NCI-H2171 treated with DMSO at 0.1 percent for 48 hours (cell line): ENCODE results near the gene ARHGAP33.
"Not testable (repeated sequence)": the region's sequence is repeated elsewhere in the genome, so short reads cannot be mapped to it uniquely, and the experiment has no call there.

Source experiments
- DNase-seq: peaks from one replicate; lab custom pipeline; 2025; lab: John Stamatoyannopoulos, UW

ARHGAP33 gene

GRCh38 chr19:35780717-35781116 is 5.4 kb downstream of the ARHGAP33 start:
- DNase-seq: no peak

- DNase-seq: no peak
Observed at GRCh38 chr19:35781650-35782049, 6.3 kb downstream of the ARHGAP33 start.

DNA sequence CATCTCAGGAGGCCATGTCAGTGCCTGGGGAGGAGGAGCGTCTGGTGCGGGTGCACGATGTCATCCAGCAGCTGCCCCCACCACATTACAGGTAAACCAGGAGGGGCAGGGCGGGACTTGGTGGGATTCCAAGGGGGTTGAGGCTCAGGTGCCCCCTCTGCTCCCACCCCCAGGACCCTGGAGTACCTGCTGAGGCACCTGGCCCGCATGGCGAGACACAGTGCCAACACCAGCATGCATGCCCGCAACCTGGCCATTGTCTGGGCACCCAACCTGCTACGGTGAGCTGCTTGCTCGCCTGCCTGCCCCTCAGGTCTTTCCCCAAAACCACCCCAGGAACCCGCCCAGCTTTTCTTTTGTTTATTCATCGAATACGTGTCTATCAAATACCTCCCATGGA is 7.2 kb downstream of the ARHGAP33 start:
- DNase-seq: no peak

GRCh38 chr19:35783469-35784434 is 8.4 kb downstream of the ARHGAP33 start:
- no peak for DNase-seq

- no peak for DNase-seq
Observed at GRCh38 chr19:35784503-35785338, 9.4 kb downstream of the ARHGAP33 start.

DNA sequence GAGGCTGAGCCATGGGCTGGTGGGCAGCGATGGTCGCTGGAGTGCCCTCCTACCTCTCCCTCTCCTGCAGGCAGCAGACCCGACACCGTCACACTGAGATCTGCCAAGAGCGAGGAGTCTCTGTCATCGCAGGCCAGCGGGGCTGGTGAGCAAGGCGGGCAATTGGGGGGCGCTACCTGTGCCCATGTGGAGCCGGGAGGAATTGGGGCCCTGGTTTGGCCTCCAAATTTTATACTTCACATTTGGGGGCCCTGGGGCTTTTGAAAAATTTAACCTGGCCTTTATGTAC is 9.9 kb downstream of the ARHGAP33 start:
- DNase-seq: no peak

- DNase-seq: peak; percentile 72
Observed at GRCh38 chr19:35786299-35787160, 11.2 kb downstream of the ARHGAP33 start.

GRCh38 chr19:35787227-35787799 is 11.9 kb downstream of the ARHGAP33 start:
- DNase-seq: no peak

- no peak for DNase-seq
Observed at GRCh38 chr19:35788205-35788960, 13.0 kb downstream of the ARHGAP33 start.

GRCh38 chr19:35789195-35789977 is 14.0 kb downstream of the ARHGAP33 start:
- no peak for DNase-seq

GRCh38 chr19:35789978-35790944 is 14.9 kb downstream of the ARHGAP33 start:
- no peak for DNase-seq

GRCh38 chr19:35790981-35791813 is 15.8 kb downstream of the ARHGAP33 start:
- DNase-seq: no peak

DNA sequence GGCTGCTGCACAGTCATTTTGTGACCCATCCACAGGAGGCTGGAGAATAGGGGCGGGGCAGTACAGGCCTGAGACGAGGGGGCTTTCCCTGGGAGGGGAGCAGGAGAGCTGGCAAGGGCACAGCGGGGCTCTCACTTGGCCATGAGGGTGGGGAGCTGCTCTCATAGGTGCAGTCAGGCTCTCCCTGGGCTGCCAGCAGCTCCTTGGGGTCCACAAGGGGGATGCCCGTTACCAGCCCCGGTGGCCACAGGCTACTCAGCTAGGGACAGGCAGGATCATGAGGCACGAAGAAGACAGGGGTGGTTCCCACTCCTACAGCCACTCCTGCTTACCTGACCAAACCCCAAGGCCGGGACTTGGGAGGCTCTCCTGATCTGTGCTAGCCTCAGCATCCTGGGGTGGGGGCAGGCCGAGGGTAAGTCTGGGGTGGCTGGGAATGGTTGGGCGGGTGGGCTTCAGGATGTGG is 16.5 kb downstream of the ARHGAP33 start:
- no peak for DNase-seq

GRCh38 chr19:35792312-35792711 is 16.9 kb downstream of the ARHGAP33 start:
- DNase-seq: no peak

- DNase-seq: no peak
Observed at GRCh38 chr19:35792888-35793287, 17.5 kb downstream of the ARHGAP33 start.

DNA sequence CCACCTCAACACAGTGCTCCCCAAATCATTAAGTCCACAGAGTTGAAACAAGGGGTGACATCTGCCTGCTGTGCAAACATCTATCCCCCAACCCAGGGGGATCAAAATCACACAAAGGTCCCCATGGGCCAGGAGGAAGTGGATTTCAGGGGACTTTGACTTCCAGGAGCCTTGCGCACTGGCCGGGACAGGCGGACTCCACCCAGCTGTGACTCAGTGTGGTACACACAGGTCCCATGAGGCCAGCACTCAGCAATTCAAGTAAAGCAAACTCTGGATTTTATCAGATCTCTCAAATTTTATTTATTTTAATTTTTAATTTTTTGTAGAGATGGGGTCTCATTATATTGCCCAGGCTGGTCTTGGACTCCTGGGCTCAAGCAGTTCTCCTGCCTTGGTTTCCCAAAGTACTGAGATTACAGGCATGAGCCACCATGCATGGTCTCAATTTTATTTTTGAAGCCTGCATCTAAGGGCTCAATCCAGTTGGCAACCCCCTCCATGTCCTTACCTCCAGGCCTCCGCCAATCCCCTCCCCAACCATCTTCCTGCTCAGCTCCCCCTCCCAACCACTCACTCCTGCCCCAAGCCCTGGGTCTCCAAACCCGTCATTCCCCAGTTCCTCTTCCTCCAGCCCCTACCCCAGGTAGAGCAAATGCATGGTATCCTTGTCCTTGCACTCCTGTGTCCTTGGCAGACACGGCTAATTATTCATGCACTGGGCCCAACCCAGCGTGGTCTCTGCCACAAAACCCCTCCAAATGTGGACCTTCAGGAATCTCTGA is 18.2 kb downstream of the ARHGAP33 start:
- DNase-seq: no peak

DNA sequence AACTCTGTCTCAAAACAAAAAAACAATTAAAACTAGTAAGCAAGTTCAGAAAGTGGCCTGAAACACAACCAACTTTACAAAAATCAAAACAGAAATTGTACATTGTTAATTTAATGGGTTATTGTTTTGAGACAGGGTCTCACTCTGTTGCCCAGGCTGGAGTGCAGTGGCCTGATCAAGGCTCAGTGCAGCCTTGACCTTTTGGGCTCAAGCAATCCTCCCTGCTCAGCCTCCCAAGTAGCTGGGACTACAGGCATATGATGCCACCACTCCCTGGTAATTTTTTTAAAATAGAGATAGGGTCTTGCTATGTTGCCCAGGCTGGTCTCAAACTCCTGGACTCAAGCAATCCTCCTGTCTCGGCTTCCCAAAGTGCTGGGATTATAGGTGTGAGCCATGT is 20.2 kb downstream of the ARHGAP33 start:
- not testable (repeated sequence) for DNase-seq
